ENCODE results near the gene FAF2.
"Not testable (repeated sequence)": the region's sequence is repeated elsewhere in the genome, so short reads cannot be mapped to it uniquely, and the experiment has no call there.

FAF2 gene

DNA sequence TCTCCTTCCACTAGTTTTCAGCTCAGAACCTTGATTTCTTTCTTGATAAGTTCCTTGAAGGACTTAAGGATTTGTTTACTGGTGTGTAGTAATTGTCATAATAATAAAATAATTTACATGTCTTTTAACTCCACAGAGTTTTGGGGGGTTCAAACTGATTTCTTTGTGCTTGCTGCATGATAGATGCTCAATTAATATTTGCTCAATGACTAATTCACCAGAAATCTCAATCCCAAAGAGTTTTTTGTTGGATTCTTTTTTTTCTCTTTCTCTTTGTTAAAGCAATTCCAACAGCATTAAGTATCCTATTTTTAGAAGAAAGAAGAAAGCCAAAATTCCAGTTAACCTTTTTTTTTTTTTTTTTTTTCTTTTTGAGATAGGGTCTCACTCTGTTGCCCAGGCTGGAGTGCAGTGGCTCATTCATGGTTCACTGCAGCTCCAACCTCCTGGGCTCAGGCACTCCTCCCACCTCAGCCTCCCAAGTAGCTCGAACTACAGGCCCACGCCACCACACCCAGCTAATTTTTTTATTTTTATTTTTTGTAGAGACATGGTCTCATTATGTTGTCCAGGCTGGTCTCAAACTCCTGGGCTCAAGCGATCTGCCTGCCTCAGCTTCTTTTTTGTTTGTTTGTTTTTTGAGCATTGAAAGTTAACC is 10.8 kb downstream of the FAF2 start:
- DNase-seq (ENCODE audit: low spot score): no peak

DNA sequence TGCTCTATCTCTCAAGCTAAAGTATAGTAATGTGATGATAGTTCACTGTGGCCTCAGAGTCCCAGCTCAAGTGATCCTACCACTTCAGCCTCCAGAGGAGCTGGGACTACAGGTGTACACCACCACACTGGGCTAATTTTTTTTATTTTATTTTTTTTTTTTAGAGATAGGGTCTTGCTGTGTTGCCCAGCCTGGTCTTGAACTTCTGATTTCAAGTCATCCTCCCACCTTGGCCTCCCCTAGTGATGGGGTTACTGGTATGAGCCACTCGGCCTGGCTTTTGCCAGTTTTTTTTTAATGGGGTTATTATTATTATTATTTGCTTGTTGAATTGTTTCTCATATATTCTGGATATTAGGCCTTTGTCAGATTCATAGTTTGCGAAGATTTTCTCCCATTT is 13.2 kb downstream of the FAF2 start:
- no peak for DNase-seq (ENCODE audit: low spot score)

DNA sequence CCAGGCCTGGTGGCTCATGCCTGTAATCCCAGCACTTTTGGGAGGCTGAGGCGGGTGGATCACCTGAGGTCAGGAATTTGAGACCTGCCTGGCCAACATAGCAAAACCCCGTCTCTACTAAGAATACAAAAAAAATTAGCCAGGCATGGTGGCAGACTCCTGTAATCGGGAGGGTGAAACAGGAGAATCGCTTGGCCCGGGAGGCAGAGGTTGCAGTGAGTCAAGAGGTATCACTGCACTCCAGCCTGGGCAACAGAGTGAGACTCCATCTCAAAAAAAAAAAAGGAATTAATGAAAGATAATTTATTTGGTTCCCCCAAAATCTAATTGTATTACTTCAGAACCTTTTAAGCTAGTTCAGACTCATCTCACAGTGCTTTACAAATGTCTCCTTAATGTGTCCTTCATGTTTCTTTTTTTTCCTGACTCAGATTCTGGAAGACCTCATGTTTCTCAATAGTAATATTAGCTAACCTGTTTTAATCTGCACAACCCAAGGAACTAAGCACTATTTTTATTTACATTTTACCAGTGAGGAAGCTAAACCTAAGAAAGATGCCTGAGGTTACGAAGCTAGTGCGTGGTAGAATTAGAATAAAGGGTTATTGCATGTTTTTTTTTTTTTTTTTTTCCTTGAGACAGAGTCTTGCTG is 15.1 kb downstream of the FAF2 start:
- DNase-seq (ENCODE audit: low spot score): no peak

DNA sequence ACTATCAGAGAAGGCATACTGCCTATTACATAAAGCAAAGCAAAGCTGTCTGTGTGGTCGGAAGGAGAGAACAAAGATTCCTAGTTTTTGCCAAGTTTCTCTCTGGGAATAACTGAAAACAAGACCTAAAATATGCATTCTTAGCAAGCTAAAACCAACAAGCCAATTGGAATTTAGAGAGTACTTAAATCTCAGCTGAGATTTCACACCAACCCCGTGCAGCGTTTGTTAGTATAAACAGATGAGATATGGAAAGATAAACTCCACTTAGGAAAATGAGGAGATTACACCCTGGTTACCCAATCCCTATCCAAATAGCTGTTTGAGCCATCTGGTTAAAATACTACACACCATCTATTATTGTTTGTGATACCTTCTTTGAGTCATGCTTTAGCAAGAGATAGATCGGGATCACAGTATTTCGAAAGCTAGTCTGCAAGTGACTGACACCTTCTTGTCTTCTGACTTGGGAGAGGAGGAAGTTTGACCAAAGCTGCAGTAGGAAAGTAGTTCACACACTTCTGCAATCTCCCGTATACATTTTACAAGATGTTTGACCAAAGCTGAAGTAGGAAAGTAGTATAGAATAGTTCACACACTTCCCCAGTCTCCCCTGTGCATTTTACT is 18.2 kb downstream of the FAF2 start:
- no peak for DNase-seq (ENCODE audit: low spot score)

DNA sequence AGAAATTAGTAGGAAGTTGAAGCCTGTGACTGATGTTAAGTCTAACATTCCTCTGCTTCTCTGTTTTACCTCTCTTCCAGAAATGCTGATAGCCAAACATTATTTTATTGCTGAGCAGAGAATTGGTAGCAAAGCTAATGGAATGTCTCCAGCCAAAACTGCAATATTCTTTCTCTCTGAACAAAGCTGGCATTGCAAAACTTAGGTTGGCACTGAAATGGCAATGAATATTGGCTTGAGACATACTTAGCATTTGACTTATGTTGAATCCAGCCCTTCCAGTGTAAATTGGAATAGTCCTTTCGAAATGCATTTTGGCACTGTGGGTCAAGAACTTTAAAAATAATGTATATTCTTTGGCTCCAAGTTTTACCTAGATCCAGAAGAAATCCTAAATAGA is 21.1 kb downstream of the FAF2 start:
- DNase-seq (ENCODE audit: low spot score): no peak

DNA sequence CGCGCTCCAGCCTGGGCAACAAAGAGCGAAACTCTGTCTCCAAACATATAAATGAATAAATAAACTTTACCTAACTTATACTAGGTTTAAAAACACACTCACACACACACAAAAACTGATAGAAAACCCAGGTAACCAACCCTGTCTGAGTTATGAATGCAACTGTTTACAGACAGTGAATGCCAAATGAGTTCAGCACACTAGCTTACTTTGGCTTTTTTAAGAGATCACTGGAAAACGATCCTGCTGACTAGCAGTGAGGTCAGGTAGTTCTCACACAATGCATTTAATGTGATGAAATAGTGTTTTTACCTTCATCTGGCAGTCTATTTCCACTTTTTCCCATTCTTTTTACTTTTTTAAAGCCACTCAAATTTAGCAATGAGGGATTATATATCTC is 22.4 kb downstream of the FAF2 start:
- no peak for DNase-seq (ENCODE audit: low spot score)

DNA sequence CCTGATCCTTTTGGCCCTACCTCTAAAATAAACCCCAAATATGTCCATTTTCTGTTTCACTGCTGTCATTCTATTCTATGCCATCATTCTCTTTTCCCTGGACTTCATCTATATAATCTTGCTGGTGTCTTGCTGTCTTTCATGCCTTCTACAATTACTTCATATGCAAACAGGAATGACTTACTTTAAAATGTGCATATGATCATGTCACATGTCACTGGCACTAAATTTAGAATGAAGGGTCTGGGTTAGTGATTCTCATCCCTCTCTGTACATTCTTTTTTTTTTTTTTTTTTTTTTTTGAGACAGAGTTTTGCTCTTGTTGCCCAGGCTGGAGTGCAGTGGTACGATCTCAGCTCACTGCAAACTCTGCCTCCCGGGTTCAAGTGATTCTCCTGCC is 22.9 kb downstream of the FAF2 start:
- no peak for DNase-seq (ENCODE audit: low spot score)

DNA sequence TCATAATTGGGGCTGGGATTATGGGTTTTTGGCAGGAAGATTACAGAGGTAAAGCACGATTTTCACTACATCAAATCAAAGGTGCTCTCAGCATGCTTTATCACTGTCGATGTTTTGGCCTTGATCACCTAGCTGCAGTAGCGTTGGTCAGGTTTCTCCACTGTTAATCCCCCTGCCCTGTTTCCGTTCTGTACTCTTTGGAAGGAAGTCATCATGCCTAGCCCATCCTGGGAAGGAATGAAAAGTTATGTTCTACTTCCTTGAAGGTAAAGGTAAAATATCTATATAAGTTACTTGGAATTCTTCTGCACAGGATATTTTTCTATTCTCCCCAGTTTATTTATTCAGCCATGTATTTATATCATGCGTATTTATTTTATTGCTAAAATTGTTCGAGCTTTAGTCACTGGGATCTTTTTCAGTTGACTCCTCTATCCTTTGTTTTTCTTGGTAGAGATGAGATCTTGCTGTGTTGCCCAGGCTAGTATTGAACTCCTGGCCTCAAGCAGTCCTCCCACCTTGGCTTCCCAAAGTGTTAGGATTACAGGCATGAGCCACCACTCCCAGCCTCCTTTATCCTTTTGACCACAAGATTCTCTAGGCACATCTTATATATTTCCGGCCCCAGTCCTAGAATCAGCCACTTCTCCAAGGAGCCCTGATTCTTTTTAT is 25.3 kb downstream of the FAF2 start:
- DNase-seq (ENCODE audit: low spot score): no peak

DNA sequence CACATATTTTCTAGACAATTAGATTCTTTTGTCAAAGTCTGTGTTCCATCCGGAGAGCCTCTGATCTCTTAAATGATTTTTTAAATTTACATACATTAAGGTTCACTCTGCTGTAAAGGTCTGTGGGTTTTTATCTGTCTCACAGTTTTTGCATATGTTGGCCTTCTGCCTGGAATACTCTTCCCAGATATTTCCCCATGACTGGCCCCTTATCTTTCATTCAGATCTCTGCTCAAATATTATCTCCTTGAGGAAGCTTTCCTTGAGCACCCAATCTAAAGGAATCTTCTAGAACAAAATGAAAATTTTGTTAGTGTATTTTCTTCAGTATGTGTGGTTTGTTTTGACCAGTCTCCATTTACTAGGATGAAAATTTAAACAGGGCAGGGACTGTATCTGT is 26.3 kb downstream of the FAF2 start:
- no peak for DNase-seq (ENCODE audit: low spot score)

DNA sequence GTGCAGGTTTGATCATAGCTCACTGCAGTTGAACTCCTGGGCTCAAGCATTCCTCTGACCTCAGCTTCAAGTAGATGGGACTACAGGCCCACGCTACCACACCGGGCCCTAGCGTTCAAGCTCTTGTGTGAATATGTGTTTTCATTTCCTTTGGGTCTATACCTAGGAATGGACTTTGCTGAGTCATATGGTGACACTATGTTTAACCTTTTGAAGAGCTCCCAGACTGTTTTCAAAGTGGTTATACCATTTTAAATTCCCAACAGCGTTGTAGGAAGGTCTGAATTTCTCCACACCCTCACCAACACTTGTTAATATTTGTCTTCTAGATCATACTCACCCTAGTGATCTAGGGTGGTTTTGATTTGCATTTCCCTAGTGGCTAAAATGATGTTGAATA is 33.5 kb downstream of the FAF2 start:
- no peak for DNase-seq (ENCODE audit: low spot score)

DNA sequence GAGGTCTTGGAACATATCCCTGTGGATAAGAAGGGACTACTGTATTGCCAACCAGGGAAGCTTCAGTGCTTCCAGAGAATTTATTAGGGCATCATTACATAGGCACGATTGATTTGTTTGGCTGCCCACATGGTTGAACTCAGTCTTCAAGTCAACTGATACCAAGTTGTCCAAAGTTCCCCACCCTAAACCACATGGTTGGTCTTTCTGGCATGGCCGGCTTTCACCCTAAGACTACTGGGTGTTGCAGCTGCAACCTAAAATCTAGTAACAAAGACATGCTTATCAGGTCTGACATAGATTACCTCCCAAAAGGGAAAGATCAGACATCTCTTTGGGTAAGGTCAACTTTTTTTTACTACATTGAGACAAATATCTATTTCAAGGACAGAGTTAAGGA is 37.0 kb downstream of the FAF2 start:
- DNase-seq (ENCODE audit: low spot score): no peak

DNA sequence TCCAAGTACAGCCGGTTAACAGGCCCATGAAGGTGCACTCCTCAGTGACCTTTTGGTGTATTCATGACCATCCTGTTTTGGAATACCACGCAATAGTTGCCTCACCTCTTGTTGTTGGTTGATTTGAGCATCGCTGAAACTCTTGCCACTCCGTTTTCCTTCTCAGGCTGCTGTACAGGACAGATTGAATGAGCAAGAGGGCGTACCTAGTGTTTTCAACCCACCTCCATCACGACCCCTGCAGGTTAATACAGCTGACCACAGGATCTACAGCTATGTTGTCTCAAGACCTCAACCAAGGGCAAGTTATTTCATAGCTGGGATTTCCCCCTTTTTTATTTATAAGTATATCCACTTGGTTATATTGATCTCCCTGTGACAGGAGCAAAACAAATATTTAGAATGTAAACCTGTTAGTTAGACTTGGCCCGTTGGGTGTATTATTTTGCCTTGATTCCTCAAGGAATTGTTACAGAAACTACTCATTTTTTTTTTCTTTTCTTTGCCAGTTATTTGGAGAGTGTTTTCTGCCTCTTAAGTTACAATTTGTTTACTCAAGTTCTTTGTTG is 38.1 kb downstream of the FAF2 start:
- no peak for DNase-seq (ENCODE audit: low spot score)

DNA sequence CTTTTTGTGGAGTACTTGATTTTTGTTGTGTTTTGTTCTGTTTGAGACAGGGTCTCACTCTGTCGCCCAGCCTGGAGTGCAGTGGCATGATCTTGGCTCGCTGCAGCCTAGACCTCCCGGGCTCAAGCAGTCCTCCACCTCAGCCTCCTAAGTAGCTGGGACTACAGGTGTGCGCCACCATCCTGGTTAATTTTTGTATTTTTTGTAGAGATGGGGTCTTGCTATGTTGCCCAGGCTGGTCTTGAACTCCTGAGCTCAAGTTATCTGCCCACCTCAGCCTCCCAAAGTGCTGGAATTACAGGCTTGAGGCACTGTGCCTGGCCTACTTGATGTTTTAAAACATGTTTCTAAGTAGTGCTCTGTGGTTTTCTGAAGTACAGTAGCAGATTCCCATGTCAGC is 39.0 kb downstream of the FAF2 start:
- not testable (repeated sequence) for DNase-seq (ENCODE audit: low spot score)

DNA sequence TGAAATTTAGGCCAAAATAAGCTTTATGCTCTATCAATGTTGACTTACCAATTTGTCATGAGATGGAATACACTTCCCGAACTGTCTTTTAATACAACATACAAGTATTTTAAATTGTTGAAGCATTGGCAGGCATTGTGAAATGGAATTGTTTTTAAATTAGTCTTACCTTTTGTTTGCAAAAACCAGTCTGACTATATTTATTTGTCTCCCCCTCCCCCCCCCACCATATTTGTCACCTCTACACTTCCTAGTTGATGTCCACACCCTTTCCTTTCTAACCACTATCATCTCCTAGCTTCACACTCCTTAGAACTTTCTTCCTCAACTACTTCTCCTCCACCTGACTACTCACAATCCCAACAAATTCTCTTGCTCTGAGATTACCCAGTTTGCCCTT is 40.9 kb downstream of the FAF2 start:
- DNase-seq (ENCODE audit: low spot score): no peak

DNA sequence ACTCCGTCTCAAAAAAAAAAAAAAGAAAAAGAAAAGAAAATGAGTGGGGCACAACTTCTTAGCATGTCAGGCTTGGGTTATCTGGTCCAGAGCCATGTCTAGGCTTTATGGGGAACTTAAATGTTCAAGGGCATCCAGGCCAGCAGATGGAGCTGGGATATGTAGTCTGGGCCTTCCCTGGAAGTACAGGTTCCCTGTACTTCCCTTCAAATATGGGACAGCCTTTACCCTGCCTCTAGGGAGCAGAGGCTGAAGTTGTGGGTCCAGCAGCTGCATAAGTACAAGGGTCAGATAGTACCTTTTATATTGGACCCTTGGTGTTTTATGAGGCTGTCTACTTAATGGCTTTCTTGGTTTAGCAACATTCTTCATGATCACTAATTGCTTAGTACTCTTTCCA is 42.1 kb downstream of the FAF2 start:
- DNase-seq (ENCODE audit: low spot score): no peak

DNA sequence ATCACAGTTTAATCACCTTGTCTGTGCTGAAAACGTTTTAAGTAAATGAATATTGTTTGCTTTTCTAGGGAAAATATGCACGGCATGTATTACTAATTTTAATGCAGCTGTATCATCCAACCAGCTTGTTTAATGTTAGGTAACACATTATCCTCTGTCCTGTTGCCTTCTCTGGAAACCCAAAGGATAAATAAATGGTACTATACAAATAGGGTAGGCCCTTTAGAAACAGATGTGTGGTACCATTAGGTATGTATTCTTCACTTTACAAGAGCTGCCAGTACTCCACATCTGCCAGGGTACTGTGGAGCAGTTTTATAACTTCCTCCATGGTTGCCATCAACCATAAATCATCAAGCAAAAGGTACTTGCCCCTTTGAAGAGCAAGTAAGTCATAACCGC is 42.9 kb downstream of the FAF2 start:
- no peak for DNase-seq (ENCODE audit: low spot score)

DNA sequence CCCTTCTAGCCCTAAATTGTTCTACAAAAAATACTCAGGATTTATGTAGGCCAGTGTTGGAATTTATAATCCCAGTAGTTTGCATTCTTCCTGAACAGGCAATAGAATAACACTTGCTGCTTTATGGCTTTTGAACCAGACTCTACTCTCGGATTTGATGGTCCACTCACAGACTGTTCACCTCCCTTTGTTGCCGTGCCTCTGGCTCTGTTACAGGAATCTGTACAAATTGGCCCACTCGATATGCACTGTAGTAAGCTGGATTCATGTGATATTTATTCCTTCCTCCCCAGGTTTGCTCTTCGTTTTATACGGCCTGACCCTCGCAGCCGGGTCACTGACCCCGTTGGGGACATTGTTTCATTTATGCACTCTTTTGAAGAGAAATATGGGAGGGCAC is 43.7 kb downstream of the FAF2 start:
- DNase-seq (ENCODE audit: low spot score): no peak

DNA sequence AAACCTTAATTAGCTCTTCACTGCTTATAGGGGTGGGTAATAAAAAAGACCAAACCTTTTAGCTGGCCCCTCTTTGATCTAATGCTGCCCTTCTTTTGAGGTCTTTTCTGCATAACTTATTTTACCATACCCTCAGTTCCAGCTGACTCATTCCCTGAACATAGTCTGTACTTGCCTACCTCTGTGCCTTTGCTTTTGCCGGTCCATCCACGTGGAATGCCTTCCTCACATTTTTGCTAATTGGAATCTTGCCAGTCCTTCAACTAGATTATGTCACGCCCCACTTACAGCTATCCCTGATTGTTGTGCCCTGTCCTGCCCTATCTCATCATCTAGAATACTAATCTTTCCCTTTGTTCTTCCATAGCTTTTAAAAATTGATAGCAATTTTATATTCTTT is 44.2 kb downstream of the FAF2 start:
- no peak for DNase-seq (ENCODE audit: low spot score)

DNA sequence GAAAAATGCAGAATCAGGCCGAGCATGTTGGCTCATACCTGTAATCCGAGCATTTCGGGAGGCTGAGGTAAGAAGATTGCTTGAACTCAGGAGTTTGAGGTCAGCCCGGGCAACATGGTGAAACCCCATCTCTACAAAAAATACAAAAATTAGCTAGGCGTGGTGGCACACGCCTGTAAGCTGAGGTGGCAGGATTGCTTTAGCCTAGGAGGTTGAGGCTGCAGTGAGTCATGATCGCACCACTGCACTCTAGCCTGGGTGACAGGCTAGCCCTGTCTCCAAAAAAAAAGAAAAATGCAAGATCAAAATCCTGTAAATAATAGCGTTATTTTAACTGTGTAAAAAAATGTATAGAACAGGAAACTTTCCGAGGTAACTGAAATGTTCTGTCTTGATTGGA is 49.7 kb downstream of the FAF2 start:
- no peak for DNase-seq (ENCODE audit: low spot score)

DNA sequence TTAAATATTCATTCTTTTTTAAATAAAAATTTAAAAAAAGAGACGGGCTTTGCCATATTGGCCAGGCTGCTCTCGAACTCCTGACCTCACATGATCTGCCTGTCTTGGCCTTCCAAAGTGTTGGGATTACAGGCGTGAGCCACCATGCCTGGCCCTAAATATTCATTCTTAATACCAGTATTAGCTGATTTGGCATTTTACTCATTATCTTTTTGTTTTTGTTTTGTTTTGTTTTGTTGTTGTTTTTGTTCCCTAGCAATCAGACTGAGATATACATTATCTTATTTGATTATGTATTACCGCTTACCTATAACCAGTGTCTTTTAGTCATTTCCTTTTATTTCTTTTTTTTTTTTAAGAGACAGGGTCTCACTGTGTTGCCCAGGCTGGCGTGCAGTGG is 51.1 kb downstream of the FAF2 start:
- DNase-seq (ENCODE audit: low spot score): no peak

DNA sequence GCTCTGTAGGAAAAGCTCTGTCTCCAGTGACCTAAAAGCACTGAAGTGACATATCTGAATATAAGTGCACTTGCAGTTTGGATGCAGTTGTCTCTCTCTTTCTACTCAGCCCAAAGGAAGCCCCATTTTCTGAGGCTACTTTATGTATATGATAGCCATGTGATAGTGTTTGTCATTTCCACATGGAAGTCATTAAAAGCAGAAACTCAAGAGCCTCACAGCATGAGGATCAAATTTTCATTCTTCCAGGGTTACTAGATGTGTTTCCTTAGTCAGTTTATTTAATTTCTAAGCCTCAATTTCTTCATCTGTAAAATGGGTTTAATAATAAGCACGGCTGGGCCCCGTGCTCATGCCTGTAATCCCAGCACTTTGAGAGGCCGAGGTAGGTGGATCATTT is 52.3 kb downstream of the FAF2 start:
- no peak for DNase-seq (ENCODE audit: low spot score)

DNA sequence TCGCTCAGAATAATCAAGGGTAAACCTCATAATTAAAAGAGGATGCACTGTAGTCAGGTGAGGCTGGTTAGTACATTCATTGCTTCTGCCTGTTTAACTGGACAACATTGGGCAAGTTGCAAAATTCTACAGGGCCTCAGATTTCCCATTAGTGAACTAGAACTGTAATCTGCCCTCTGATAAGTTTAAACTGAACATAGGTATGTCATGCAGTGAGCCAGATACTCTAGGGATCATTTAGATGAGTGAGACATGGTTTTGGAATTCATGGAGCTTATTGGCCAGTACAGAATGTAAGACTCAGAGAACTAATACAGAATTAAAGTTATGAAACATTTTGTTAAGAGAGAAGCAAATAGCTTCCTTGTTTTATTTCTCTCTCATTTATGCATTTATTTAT is 53.1 kb downstream of the FAF2 start:
- DNase-seq (ENCODE audit: low spot score): no peak

DNA sequence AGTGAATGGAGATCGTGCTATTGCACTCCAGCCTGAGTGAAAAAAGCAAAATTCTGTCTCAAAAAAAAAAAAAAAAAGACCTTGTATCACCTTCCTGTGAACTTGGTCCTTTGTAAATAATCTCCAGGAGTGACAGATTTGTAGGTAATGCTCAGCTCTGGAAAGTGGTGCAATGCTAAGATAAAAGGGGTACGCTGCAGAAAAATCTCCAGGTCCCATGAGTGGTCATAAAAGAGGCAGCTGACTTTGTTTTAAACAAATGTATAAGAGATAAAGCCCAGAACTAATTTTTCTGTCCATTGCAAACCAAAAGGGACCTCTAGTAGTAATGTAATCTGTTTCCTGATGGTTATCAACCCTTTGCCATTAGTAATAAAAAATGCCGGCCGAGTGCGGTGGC is 55.3 kb downstream of the FAF2 start:
- no peak for DNase-seq (ENCODE audit: low spot score)
